Measurements from ENCODE around the gene MRPL21.

MRPL21 gene

GRCh38 chr11:68843703-68844312 is 59.8 kb downstream of the MRPL21 start:
- no peaks in the 10 kb centered on the region for H3K9me3 ChIP-seq (ENCODE audit: control insufficient read depth, low read length)
- H3K4me1 ChIP-seq (ENCODE audit: control insufficient read depth, insufficient read depth, low read length, poor library complexity, severe bottlenecking), result peaks cover 23% of the 10 kb centered on the region
- H3K4me3 ChIP-seq (ENCODE audit: insufficient read depth, low read depth, low read length, poor library complexity, severe bottlenecking), result peak overlapping the region; percentile 70
- peak overlapping the region; percentile 44 for H3K27ac ChIP-seq (ENCODE audit: insufficient read depth, low read length, poor library complexity, severe bottlenecking)
- no peaks in the 10 kb centered on the region for H3K36me3 ChIP-seq (ENCODE audit: control insufficient read depth, insufficient read depth, low read length)
- DNase-seq, result peak; percentile 56 to 62 (median 60)
- H3K27me3 ChIP-seq (replicated peaks; ENCODE audit: control insufficient read depth, insufficient read depth, low read length, poor library complexity, severe bottlenecking), result no peaks in the 10 kb centered on the region

- peaks cover 30% of the 10 kb centered on the region for H3K4me1 ChIP-seq (ENCODE audit: control insufficient read depth, insufficient read depth, low read length, poor library complexity, severe bottlenecking)
- peak overlapping the region; percentile 44 for H3K27ac ChIP-seq (ENCODE audit: insufficient read depth, low read length, poor library complexity, severe bottlenecking)
- peak overlapping the region; percentile 70 for H3K4me3 ChIP-seq (ENCODE audit: insufficient read depth, low read depth, low read length, poor library complexity, severe bottlenecking)
- peak in 2 of 3 donors; percentile 29 to 47 for DNase-seq
- no peaks in the 10 kb centered on the region for H3K27me3 ChIP-seq (replicated peaks; ENCODE audit: control insufficient read depth, insufficient read depth, low read length, poor library complexity, severe bottlenecking)
- no peaks in the 10 kb centered on the region for H3K36me3 ChIP-seq (ENCODE audit: control insufficient read depth, insufficient read depth, low read length)
- H3K9me3 ChIP-seq (ENCODE audit: control insufficient read depth, low read length), result no peaks in the 10 kb centered on the region
Measured at GRCh38 chr11:68843052-68843561, 60.5 kb downstream of the MRPL21 start.

- Histone ChIP-seq H3K27ac (ENCODE audit: insufficient read depth, low read length, poor library complexity, severe bottlenecking) (peak overlapping the region; percentile 44), H3K4me3 (ENCODE audit: insufficient read depth, low read depth, low read length, poor library complexity, severe bottlenecking) (peak overlapping the region; percentile 70), H3K27me3 (replicated peaks; ENCODE audit: control insufficient read depth, insufficient read depth, low read length, poor library complexity, severe bottlenecking) (no peaks in the 10 kb centered on the region), H3K4me1 (ENCODE audit: control insufficient read depth, insufficient read depth, low read length, poor library complexity, severe bottlenecking) (peaks cover 36% of the 10 kb centered on the region), H3K9me3 (ENCODE audit: control insufficient read depth, low read length) (no peaks in the 10 kb centered on the region), H3K36me3 (ENCODE audit: control insufficient read depth, insufficient read depth, low read length) (no peaks in the 10 kb centered on the region)
- DNase-seq, result no peak
Measured at GRCh38 chr11:68842427-68843051, 61.1 kb downstream of the MRPL21 start.

GRCh38 chr11:68841718-68842426 is 61.8 kb downstream of the MRPL21 start, which contains the start of gene CPT1A:
TSS of gene CPT1A (minus strand) at chr11:68841916. CDS start at chr11:68815474, 26,442 bp downstream.
- peak; percentile 53 to 60 (median 56) for DNase-seq
- H3K27me3 ChIP-seq (replicated peaks; ENCODE audit: control insufficient read depth, insufficient read depth, low read length, poor library complexity, severe bottlenecking), result no peaks in the 10 kb centered on the region
- peaks cover 42% of the 10 kb centered on the region for H3K4me1 ChIP-seq (ENCODE audit: control insufficient read depth, insufficient read depth, low read length, poor library complexity, severe bottlenecking)
- H3K27ac ChIP-seq (ENCODE audit: insufficient read depth, low read length, poor library complexity, severe bottlenecking), result peak within 1 kb of the TSS; percentile 65
- no peaks in the 10 kb centered on the region for H3K9me3 ChIP-seq (ENCODE audit: control insufficient read depth, low read length)
- H3K36me3 ChIP-seq (ENCODE audit: control insufficient read depth, insufficient read depth, low read length), result no peaks in the 10 kb centered on the region
- peak within 1 kb of the TSS; percentile 82 for H3K4me3 ChIP-seq (ENCODE audit: insufficient read depth, low read depth, low read length, poor library complexity, severe bottlenecking)

Data from effector memory CD4-positive, alpha-beta T cell (primary cell).